Spleen (tissue), 7 donors: ENCODE data around the gene RFX1.

ENCODE experiments used
- POLR2A ChIP-seq, 3 donors: fragments of 450-650 bp; IDR thresholded peaks; one replicate each; pipeline ENCODE4 v1.5.1; 2017; ENCODE audit warnings: antibody characterized with exemption in 3 of 3, mild to moderate bottlenecking in 1 of 3
- POLR2AphosphoS5 ChIP-seq, 3 donors: sonication (generic); formaldehyde crosslinking; IDR thresholded peaks; one replicate each; pipeline ENCODE4 v1.5.1; 2017; ENCODE audit warnings: antibody characterized with exemption in 3 of 3
- TF ChIP-seq, protein P1 (sequence below), 11 experiments: fragments of 200-600 bp in 7 of 11; fragments of 450-650 bp in 4 of 11; sonication (generic) in 4 of 11; IDR thresholded peaks in 8 of 11; conservative IDR thresholded peaks in 3 of 11; 1 replicate in 7 of 11; 2 replicates in 4 of 11; pipeline versions ENCODE4 v1.4.0 to v1.8.0; 2016 to 2021; ENCODE audit warnings: antibody characterized with exemption in 11 of 11, inconsistent platforms in 4 of 11, mild to moderate bottlenecking in 1 of 11
- donor health status: DM: no; HTN: no; CAD: no; lungs with moderate emphysema.
- donor health status: DM: no; HTN: no; CAD: no.
- donor health status: DM: no; HTN: no; CAD: no.

DNA sequence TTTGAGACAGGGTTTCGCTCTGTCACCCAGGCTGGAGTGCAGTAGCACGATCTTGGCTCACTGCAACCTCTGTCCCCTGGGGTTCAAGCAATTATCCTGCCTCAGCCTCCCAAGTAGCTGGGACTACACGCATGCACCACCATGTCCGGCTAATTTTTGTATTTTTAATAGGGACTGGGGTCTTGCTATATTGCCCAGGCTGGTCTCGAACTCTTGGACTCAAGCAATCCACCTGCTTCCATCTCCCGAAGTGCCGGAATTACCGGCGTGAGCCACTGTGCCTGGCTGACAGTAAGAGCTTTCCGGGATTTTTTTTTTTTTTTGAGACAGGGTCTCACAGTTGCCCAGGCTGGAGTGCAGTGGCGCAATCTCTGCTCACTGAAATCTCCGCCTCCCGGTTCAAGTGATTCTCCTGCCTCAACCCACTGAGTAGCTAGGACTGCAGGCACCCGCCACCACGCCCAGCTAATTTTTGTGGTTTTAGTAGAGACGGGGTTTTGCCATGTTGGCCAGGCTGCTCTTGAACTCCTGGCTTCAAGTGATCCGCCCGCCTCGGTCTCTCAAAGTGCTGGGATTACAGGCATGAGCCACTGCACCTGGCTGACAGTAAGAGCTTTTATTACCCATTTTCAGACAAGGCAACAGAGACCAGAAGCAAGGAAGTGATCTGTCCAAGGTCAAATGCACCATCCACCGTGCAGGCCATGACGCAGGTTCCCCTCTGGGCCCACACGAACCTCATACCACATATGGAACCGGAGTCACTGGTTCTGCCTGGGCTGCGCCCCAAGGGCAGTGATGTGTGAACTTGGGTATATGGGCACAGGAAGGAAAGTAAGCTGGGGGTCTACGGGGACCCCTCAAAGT, 21.0 kb downstream of the RFX1 start:
- TF ChIP-seq, protein P1, sequence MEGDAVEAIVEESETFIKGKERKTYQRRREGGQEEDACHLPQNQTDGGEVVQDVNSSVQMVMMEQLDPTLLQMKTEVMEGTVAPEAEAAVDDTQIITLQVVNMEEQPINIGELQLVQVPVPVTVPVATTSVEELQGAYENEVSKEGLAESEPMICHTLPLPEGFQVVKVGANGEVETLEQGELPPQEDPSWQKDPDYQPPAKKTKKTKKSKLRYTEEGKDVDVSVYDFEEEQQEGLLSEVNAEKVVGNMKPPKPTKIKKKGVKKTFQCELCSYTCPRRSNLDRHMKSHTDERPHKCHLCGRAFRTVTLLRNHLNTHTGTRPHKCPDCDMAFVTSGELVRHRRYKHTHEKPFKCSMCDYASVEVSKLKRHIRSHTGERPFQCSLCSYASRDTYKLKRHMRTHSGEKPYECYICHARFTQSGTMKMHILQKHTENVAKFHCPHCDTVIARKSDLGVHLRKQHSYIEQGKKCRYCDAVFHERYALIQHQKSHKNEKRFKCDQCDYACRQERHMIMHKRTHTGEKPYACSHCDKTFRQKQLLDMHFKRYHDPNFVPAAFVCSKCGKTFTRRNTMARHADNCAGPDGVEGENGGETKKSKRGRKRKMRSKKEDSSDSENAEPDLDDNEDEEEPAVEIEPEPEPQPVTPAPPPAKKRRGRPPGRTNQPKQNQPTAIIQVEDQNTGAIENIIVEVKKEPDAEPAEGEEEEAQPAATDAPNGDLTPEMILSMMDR (IDR thresholded peaks at IDR 0.05 in 8 of 11, conservative IDR thresholded peaks at IDR 0.05 in 3 of 11): no peak
- TF ChIP-seq POLR2A (IDR thresholded peaks at IDR 0.05) (no peak), POLR2AphosphoS5 (IDR thresholded peaks at IDR 0.05) (peak in 2 of 3 donors; percentile 18 to 52)
